T-helper 1 cell (primary cell): ENCODE results near the gene TIMM23.
"Not testable (repeated sequence)": the region's sequence is repeated elsewhere in the genome, so short reads cannot be mapped to it uniquely, and the experiment has no call there.

Experiments used
- DNase-seq, 5 donors: peaks; one replicate each; pipeline ENCODE4 v3.0.0-alpha.2; 2012 to 2020

The TIMM23 gene

DNA sequence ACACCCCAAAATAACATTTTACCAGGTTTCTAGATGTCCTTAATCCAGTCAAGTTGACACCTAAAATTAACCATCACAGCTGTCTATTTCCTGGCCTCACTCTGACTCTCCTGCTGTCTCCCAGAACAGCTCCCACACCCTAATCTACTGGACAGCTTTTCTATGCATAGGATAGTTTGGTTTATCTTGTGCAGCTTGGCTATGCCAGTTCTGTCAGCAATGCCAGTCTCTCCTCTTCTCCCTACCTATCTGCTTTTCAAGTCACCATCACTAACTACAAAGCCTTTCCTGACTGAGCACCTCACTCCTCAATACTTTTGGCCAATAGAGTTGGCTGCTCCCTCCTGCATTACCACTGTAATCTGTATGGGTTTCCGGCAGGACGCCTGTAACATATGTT is 53.1 kb downstream of the TIMM23 start:
- no peak for DNase-seq

DNA sequence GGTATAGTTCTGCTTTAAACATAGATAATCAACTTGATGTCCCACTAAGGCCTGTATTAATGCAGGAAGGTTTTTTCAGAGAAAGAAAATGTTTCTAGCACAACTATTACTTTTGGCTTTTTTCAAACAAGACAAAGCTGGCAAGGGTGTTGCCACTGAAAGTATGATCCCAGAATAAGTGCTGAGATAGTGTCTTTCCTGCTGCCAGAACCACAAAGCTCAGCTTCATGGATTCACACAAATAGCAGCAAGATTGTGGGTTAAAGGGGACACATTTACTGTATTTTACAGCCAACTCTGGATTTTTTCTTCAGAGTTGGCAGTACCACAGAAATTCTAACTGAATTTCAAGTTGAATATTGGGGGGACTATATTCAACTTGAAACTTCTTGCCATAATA is 53.8 kb downstream of the TIMM23 start:
- no peak for DNase-seq

- DNase-seq = peak in 2 of 5 donors; percentile 24 to 64
These were observed 56.5 kb downstream of the TIMM23 start for GRCh38 chr10:46028584-46029460.

- DNase-seq = no peak
These were observed 57.3 kb downstream of the TIMM23 start for GRCh38 chr10:46029461-46030030.

GRCh38 chr10:46030091-46030937 is 58.0 kb downstream of the TIMM23 start, which contains the start of gene NCOA4:
NCOA4 (minus strand) TSS chr10:46030623; CDS start chr10:46016680, 13,943 bp downstream.
- DNase-seq = peak; percentile 95 to 97 (median 95)

GRCh38 chr10:46031648-46032532 is 59.6 kb downstream of the TIMM23 start:
- DNase-seq = no peak

DNA sequence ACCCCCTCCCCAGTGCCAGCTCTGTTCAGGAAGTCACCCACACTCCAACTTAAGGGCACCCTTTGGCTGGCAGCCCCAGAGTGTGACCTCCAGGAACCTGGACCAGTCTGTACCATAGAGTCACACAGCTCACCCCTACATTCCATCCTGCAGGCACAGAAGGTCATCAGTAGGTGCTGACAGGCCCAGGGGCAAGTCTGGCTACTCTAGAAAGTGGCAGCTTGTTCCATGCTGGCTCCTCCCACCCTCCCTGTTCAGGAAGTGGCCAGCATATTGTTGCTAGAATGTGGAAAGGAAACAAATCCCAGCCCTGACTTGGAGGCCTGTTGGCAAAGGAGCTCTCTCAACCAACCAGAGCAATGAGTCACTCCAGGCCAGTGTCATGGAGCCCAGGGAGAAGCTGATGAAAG is 61.3 kb downstream of the TIMM23 start:
- no peak for DNase-seq

- no peak for DNase-seq
These were observed 63.9 kb downstream of the TIMM23 start for GRCh38 chr10:46035923-46036849.

GRCh38 chr10:46037107-46037825 is 65.0 kb downstream of the TIMM23 start:
- DNase-seq = no peak

- no peak for DNase-seq
These were observed 67.7 kb downstream of the TIMM23 start for GRCh38 chr10:46040004-46040403.

DNA sequence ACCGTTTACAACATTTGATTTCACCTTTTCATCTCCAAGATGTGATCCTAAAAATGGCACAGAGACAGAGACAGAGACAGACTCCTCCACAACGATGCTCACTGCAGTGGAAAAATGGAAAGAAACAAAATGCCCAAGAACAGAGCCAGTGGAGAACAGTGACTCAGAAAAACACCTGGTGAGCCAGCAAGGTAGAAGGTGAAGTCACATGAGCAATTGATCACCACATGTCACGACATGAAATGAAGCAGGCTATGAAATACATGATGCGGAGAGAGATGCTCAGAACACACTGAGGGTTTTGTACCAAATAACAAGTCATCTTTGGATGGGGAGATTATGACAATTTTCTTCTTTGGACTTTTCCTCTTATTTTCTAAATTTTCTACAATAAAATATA is 70.2 kb downstream of the TIMM23 start:
- DNase-seq = no peak

DNA sequence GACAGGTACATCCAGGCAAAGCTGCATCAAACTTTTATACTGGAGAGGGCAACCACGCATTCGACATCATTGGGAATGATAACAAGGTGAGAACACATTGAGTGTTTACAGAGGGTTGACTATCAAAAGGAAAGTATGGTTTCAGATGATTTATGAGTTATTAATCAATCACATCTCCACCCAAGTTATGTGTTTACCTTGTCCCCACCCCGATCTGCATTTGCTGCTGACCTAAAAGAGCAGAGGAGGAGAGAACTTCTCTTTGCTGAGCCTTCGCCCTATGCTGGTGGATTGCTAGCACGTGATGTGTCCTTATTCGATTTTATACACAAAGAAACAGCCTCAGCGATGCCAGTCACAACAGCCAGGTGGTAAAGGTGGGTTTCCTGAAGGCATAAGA is 74.0 kb downstream of the TIMM23 start, which contains the start of gene MSMB:
MSMB (minus strand) TSS at position 9 of the 400 bp plus-strand sequence. CDS start 32 bp downstream, outside the sequence.
- no peak for DNase-seq

DNA sequence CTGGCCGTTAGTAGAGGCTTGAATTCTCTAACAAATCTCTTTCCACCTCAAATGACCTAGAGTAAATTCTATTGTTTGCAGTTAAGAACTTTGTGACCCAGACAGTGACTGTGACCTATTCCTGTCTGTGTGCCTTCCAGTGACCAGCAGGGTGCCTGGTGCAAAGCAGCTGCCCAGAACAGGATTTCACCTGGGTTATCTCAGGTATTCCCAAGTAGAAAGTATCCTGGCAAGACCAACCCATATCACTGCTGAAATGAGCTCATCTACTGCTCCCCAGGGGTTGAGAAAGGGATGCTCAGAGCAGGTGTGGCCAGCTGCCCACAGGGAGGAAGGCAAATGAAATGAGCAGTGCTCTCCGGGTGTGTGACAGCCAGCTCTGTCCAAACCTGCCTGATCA is 75.9 kb downstream of the TIMM23 start:
- no peak for DNase-seq

- DNase-seq = not testable (repeated sequence)
These were observed 77.2 kb downstream of the TIMM23 start for GRCh38 chr10:46049497-46049831.

DNA sequence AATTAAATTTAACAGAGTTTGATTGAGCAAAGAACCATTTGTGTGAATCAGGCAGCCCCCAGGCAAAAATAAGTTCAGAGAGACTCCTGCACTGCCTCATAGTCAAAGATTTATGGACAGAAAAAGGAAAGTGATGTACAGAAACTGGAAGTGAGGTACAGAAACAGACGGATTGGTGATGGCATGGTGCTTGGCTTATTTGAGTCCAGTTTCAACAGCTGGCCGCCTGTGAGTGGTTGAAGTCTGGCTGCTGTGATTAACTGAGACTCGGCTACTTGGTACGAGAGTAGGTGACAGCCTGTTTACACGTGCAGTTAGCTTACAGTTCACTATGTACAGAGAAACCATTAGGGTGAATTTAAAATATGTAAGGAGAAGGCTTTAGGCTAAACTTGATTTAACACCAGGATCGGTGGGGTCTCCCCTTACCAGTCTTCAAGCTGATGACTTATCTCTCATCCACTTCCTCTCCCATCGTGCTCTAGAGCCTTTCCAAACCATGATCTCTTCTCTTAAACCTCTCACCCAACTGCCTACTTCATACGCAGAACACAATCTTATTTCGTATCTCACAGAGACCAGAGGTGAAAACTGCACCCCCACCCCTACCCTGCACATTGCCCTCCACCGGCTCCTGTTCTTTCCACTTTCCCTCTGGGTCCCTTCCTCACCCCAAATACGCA is 78.8 kb downstream of the TIMM23 start:
- no peak for DNase-seq

- no peak for DNase-seq
These were observed 79.9 kb downstream of the TIMM23 start for GRCh38 chr10:46052057-46052790.

DNA sequence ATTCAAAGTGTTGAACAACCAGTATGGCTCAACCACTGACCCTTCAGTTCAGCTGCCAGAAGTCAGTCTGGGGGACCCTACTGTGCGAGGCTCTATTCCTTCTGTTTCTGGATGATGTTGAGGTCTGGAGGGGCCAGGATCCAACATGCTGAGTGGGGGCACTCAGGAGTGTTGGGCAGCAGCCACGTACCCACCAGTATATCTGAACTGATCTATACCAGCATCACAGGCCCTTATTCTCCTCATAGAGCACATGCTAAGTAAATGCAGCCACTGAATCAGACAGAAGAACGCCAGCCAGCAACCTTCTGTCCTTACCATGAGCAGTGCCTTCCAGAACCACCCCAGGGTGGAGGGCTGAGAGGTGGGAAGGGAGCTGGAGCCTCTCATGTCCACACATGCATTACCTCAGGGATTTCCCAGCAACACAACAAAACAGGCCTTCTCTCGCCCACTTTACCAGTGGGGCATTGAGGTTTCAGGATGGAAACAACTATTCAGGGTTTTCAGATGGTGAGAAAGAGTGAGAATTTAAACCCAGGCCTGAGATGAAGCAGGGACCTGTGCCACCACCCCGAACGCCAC is 80.6 kb downstream of the TIMM23 start:
- DNase-seq = no peak
